ENCODE results near the gene RBM34.

Gene RBM34

GRCh38 chr1:235142991-235143390 is 18.1 kb downstream of the RBM34 start:
- H3K4me3 ChIP-seq (ENCODE audit: low read length), result no peak overlapping the region
- H3K4me1 ChIP-seq (ENCODE audit: control insufficient read depth, low read length), result no peaks in the 10 kb centered on the region; the same call in 1 of the 2 replicates
- H3K4me2 ChIP-seq (ENCODE audit: low read length), result no peak overlapping the region
- no peaks in the 10 kb centered on the region for H3K9me2 ChIP-seq (replicated peaks; ENCODE audit: control insufficient read depth, low read length)
- H3K9me3 ChIP-seq (ENCODE audit: control insufficient read depth, insufficient read depth, low read length), result no peaks in the 10 kb centered on the region
- no peaks in the 10 kb centered on the region for H3K27me3 ChIP-seq (ENCODE audit: control insufficient read depth, low read length)
- TF ChIP-seq, protein P1, sequence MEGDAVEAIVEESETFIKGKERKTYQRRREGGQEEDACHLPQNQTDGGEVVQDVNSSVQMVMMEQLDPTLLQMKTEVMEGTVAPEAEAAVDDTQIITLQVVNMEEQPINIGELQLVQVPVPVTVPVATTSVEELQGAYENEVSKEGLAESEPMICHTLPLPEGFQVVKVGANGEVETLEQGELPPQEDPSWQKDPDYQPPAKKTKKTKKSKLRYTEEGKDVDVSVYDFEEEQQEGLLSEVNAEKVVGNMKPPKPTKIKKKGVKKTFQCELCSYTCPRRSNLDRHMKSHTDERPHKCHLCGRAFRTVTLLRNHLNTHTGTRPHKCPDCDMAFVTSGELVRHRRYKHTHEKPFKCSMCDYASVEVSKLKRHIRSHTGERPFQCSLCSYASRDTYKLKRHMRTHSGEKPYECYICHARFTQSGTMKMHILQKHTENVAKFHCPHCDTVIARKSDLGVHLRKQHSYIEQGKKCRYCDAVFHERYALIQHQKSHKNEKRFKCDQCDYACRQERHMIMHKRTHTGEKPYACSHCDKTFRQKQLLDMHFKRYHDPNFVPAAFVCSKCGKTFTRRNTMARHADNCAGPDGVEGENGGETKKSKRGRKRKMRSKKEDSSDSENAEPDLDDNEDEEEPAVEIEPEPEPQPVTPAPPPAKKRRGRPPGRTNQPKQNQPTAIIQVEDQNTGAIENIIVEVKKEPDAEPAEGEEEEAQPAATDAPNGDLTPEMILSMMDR (IDR thresholded peaks at IDR 0.05; ENCODE audit: low read depth, low read length, poor library complexity, severe bottlenecking), result no peak
- TF ChIP-seq EZH2phosphoT487 (IDR thresholded peaks at IDR 0.05; ENCODE audit: borderline replicate concordance, low read length), result no peak
- peaks cover 26% of the 10 kb centered on the region for H3K79me2 ChIP-seq (ENCODE audit: control insufficient read depth, low read length)
- no peaks in the 10 kb centered on the region for H4K20me1 ChIP-seq (ENCODE audit: control insufficient read depth, insufficient read depth, low read depth, low read length)
- H3F3A ChIP-seq (ENCODE audit: control insufficient read depth, insufficient read depth), result no peaks in the 10 kb centered on the region
- H3K36me3 ChIP-seq (ENCODE audit: control insufficient read depth, low read length), result peaks cover 76% of the 10 kb centered on the region
- H3K27ac ChIP-seq (ENCODE audit: low read depth, low read length), result no peak overlapping the region

- Histone ChIP-seq H3F3A (ENCODE audit: control insufficient read depth, insufficient read depth) (no peaks in the 10 kb centered on the region), H3K36me3 (ENCODE audit: control insufficient read depth, low read length) (peaks cover 76% of the 10 kb centered on the region), H3K9me2 (replicated peaks; ENCODE audit: control insufficient read depth, low read length) (no peaks in the 10 kb centered on the region), H3K9me3 (ENCODE audit: control insufficient read depth, insufficient read depth, low read length) (no peaks in the 10 kb centered on the region), H3K27ac (ENCODE audit: low read depth, low read length) (no peak overlapping the region), H3K4me1 (ENCODE audit: control insufficient read depth, low read length) (no peaks in the 10 kb centered on the region), H3K4me3 (ENCODE audit: low read length) (no peak overlapping the region), H3K27me3 (ENCODE audit: control insufficient read depth, low read length) (no peaks in the 10 kb centered on the region), H4K20me1 (ENCODE audit: control insufficient read depth, insufficient read depth, low read depth, low read length) (no peaks in the 10 kb centered on the region), H3K79me2 (ENCODE audit: control insufficient read depth, low read length) (peaks cover 16% of the 10 kb centered on the region), H3K4me2 (ENCODE audit: low read length) (no peak overlapping the region)
- TF ChIP-seq, protein P1 (IDR thresholded peaks at IDR 0.05; ENCODE audit: low read depth, low read length, poor library complexity, severe bottlenecking), result no peak
- no peak for TF ChIP-seq EZH2phosphoT487 (IDR thresholded peaks at IDR 0.05; ENCODE audit: borderline replicate concordance, low read length)
These were observed 21.7 kb downstream of the RBM34 start for GRCh38 chr1:235139315-235139714.

DNA sequence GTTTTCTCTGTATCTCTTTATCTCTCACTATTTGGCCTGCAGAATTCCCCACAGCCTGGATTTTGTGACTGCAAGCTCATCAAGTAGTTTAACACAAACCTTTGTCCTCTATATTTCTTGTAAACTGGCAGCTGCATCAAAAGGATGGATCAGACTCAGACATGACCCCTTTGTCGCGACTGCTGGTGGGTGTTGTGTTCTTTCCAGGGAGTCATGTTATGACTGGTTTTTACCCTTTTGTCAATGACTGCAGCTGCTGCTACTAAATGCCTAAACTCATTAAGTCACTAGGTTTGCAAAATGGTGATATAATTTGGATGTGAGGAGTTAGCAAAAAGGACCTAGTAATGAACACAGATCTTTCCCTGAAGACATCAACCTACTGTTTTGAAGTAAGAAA is 22.2 kb downstream of the RBM34 start:
- Histone ChIP-seq H3K27me3 (ENCODE audit: control insufficient read depth, low read length) (no peaks in the 10 kb centered on the region), H4K20me1 (ENCODE audit: control insufficient read depth, insufficient read depth, low read depth, low read length) (no peaks in the 10 kb centered on the region), H3K27ac (ENCODE audit: low read depth, low read length) (no peak overlapping the region), H3K4me2 (ENCODE audit: low read length) (no peak overlapping the region), H3K36me3 (ENCODE audit: control insufficient read depth, low read length) (peaks cover 75% of the 10 kb centered on the region), H3K79me2 (ENCODE audit: control insufficient read depth, low read length) (peaks cover 12% of the 10 kb centered on the region), H3K9me3 (ENCODE audit: control insufficient read depth, insufficient read depth, low read length) (no peaks in the 10 kb centered on the region), H3F3A (ENCODE audit: control insufficient read depth, insufficient read depth) (no peaks in the 10 kb centered on the region; the same call in 1 of the 2 replicates), H3K4me3 (ENCODE audit: low read length) (no peak overlapping the region), H3K9me2 (replicated peaks; ENCODE audit: control insufficient read depth, low read length) (no peaks in the 10 kb centered on the region), H3K4me1 (ENCODE audit: control insufficient read depth, low read length) (no peaks in the 10 kb centered on the region)
- no peak for TF ChIP-seq EZH2phosphoT487 (IDR thresholded peaks at IDR 0.05; ENCODE audit: borderline replicate concordance, low read length)
- TF ChIP-seq, protein P1 (IDR thresholded peaks at IDR 0.05; ENCODE audit: low read depth, low read length, poor library complexity, severe bottlenecking), result no peak

All from DOHH2 (cell line).